ENCODE measurements around the gene CA5B. TPM values are rescaled to one million over a fixed set of nuclear protein-coding genes. Genes with fewer than 3 reads are reported as not detected.
"Not testable (repeated sequence)": the region's sequence is repeated elsewhere in the genome, so short reads cannot be mapped to it uniquely, and the experiment has no call there.

CA5B gene
- total and polyA plus RNA-seq, 7 donors = 0.46 to 8.6 (median 3.9) TPM

- Histone ChIP-seq H3K4me3 (no peak overlapping the region), H3K27ac (no peak overlapping the region), H3K4me1 (no peaks in the 10 kb centered on the region), H3K9me3 (no peaks in the 10 kb centered on the region), H3K27me3 (no peaks in the 10 kb centered on the region), H3K36me3 (no peaks in the 10 kb centered on the region)
- TF ChIP-seq EP300 (IDR thresholded peaks at IDR 0.05) = no peak
- TF ChIP-seq POLR2A (IDR thresholded peaks at IDR 0.05) = no peak
- no peak for TF ChIP-seq POLR2AphosphoS5 (IDR thresholded peaks at IDR 0.05)
- TF ChIP-seq CTCF (IDR thresholded peaks at IDR 0.05) = no peak
- no peak for DNase-seq
- intact Hi-C loops (cut with DNase I) = no loop called here
- WGBS, 2 donors = 52 to 78% methylated on average over 3 of the region's 3 CpGs
Measured at GRCh38 chrX:15723887-15724517, 14.1 kb upstream of the CA5B start.

GRCh38 chrX:15724911-15725310, 13.2 kb upstream of the CA5B start:
- H3K9me3 ChIP-seq = no peaks in the 10 kb centered on the region
- no peak overlapping the region for H3K27ac ChIP-seq
- H3K4me1 ChIP-seq = no peaks in the 10 kb centered on the region
- TF ChIP-seq POLR2A (IDR thresholded peaks at IDR 0.05) = no peak
- no peak for TF ChIP-seq EP300 (IDR thresholded peaks at IDR 0.05)
- no peak for TF ChIP-seq POLR2AphosphoS5 (IDR thresholded peaks at IDR 0.05)
- TF ChIP-seq CTCF (IDR thresholded peaks at IDR 0.05) = no peak
- intact Hi-C loops (cut with DNase I) = no loop called here
- H3K27me3 ChIP-seq = no peaks in the 10 kb centered on the region
- 97 to 98% methylated on average over 2 of the region's 2 CpGs for WGBS, 2 donors
- no peak overlapping the region for H3K4me3 ChIP-seq
- DNase-seq = no peak
- no peaks in the 10 kb centered on the region for H3K36me3 ChIP-seq

GRCh38 chrX:15731368-15731767, 6.7 kb upstream of the CA5B start:
- WGBS, 2 donors = 93% methylated on average over 4 of the region's 4 CpGs
- H3K27ac ChIP-seq; H3K36me3 ChIP-seq; H3K9me3 ChIP-seq; DNase-seq; H3K4me3 ChIP-seq; H3K27me3 ChIP-seq; intact Hi-C loops (cut with DNase I); H3K4me1 ChIP-seq: not testable (repeated sequence)

- Histone ChIP-seq H3K4me3 (peak overlapping the region; percentile 2 to 56 (median 46)), H3K27me3 (peaks cover 0 to 6% (median 0%) of the 10 kb centered on the region in 3 donors), H3K4me1 (peaks cover 0 to 13% (median 0%) of the 10 kb centered on the region in 4 donors), H3K9me3 (no peaks in the 10 kb centered on the region), H3K27ac (peak overlapping the region in 1 of 4 donors; percentile 34), H3K36me3 (no peaks in the 10 kb centered on the region)
- no peak for DNase-seq
- TF ChIP-seq POLR2A (IDR thresholded peaks at IDR 0.05) = no peak
- TF ChIP-seq CTCF (IDR thresholded peaks at IDR 0.05) = no peak
- TF ChIP-seq POLR2AphosphoS5 (IDR thresholded peaks at IDR 0.05) = no peak
- TF ChIP-seq EP300 (IDR thresholded peaks at IDR 0.05) = no peak
- WGBS, 2 donors = 1 to 15% methylated on average over 14 of the region's 14 CpGs
- intact Hi-C loops (cut with DNase I) = loop anchor here (1.0 to 5.0 kb wide), 2 partner anchors 53 to 60 kb away; partner anchors contain the start of gene ZRSR2
Measured at GRCh38 chrX:15737190-15737958, 696 bp upstream of the CA5B start.

- H3K27ac ChIP-seq = no peak overlapping the region
- intact Hi-C loops (cut with DNase I) = loop anchor here (5.0 kb wide), 1 partner anchor 63 kb away; no protein-coding TSS in a partner anchor
- TF ChIP-seq EP300 (IDR thresholded peaks at IDR 0.05) (no peak), POLR2A (IDR thresholded peaks at IDR 0.05) (no peak), POLR2AphosphoS5 (IDR thresholded peaks at IDR 0.05) (no peak), CTCF (IDR thresholded peaks at IDR 0.05) (no peak)
- peaks cover 0 to 13% (median 0%) of the 10 kb centered on the region in 4 donors for H3K4me1 ChIP-seq
- H3K9me3 ChIP-seq = no peaks in the 10 kb centered on the region
- no peaks in the 10 kb centered on the region for H3K36me3 ChIP-seq
- peaks cover 0 to 6% (median 0%) of the 10 kb centered on the region in 3 donors for H3K27me3 ChIP-seq
- H3K4me3 ChIP-seq = no peak overlapping the region
- WGBS, 2 donors = 95% methylated on average over 3 of the region's 3 CpGs
- no peak for DNase-seq
Measured at GRCh38 chrX:15739886-15740285, 1.8 kb downstream of the CA5B start.
